ENCODE data around the gene CRYBA2. TPM values are rescaled to one million over a fixed set of nuclear protein-coding genes. Genes with fewer than 3 reads are reported as not detected.
A peak's percentile ranks its signal among the peaks of the same experiment; 100 is the strongest.

CRYBA2 gene
- total and polyA plus RNA-seq, 2 donors (not counting 3 experiments of a cell fraction or from before 2014, with no cell fraction given): not detected

GRCh38 chr2:219002395-219003266 is 9.4 kb upstream of the CRYBA2 start:
- H3K4me3 ChIP-seq (replicated peaks in 1 of 3; ENCODE audit: insufficient read depth in 1 of 3, low read depth in 1 of 3, low read length in 3 of 3): no peak overlapping the region
- no peaks in the 10 kb centered on the region for H3K36me3 ChIP-seq (ENCODE audit: control insufficient read depth in 2 of 2, extremely low read depth in 1 of 2, insufficient read depth in 2 of 2, low read length in 2 of 2)
- ChIA-PET POLR2A (no interaction called here), CTCF (interaction anchor here (0.8 to 8.0 kb wide), 7 partner anchors 13 to 186 kb away, joined by 3 to 56 read pairs (median 4); no protein-coding TSS in a partner anchor)
- no peak overlapping the region for H3K27ac ChIP-seq (ENCODE audit: insufficient read depth, low read depth, low read length)
- FAIRE-seq (no peak), DNase-seq (ENCODE audit: low read depth, low spot score) (no peak)
- no peaks in the 10 kb centered on the region for H3K9me3 ChIP-seq (replicated peaks; ENCODE audit: control insufficient read depth, insufficient read depth, low read length)
- dilution Hi-C loops (cut with MboI; ENCODE audit: extremely low pct_ligation_motif_present, low sequenced_read_pairs) (no loop called here), intact Hi-C loops (cut with micrococcal nuclease) (loop anchor here (1.0 kb wide), 1 partner anchor 22 kb away; no protein-coding TSS in a partner anchor)
- TF ChIP-seq MAX (IDR thresholded peaks at IDR 0.05; ENCODE audit: insufficient read depth, insufficient read length) (no peak), CTCF (IDR thresholded peaks at IDR 0.05; ENCODE audit: extremely low read depth in 1 of 2, insufficient read depth in 1 of 2, low read depth in 1 of 2, low read length in 2 of 2) (peak; percentile 48 to 63), EZH2 (IDR thresholded peaks at IDR 0.05; ENCODE audit: borderline replicate concordance, low read depth, low read length, severe bottlenecking) (peak; percentile 99)
- peaks cover 56% of the 10 kb centered on the region in 2 experiments for H3K27me3 ChIP-seq (ENCODE audit: control insufficient read depth in 2 of 2, insufficient read depth in 2 of 2, low read length in 2 of 2)
- H3K9ac ChIP-seq (replicated peaks; ENCODE audit: extremely low read depth, insufficient read depth, low read length): no peak overlapping the region
- H4K20me1 ChIP-seq (replicated peaks; ENCODE audit: control insufficient read depth, extremely low read depth, insufficient read depth, low read length): no peaks in the 10 kb centered on the region
- H3K79me2 ChIP-seq (ENCODE audit: control insufficient read depth, insufficient read depth, low read length): no peaks in the 10 kb centered on the region
- no TSS peak for BruUV-seq (replicated peaks)
- no peaks in the 10 kb centered on the region for H3K9me1 ChIP-seq (replicated peaks; ENCODE audit: control insufficient read depth, extremely low read depth, insufficient read depth, low read length)
- H2AFZ ChIP-seq (ENCODE audit: low read depth, low read length): no peak overlapping the region
- H3K4me1 ChIP-seq (ENCODE audit: control insufficient read depth, extremely low read depth, insufficient read depth, low read length): no peaks in the 10 kb centered on the region
- H3K4me2 ChIP-seq (ENCODE audit: insufficient read depth, low read length): no peak overlapping the region
